NOMO-1 treated with dmso at 0.1 percent for 144 hours (cell line): ENCODE results near the gene SMG6.
"Not testable (repeated sequence)": the region's sequence is repeated elsewhere in the genome, so short reads cannot be mapped to it uniquely, and the experiment has no call there.

Source experiments
- DNase-seq: peaks from one replicate; lab custom pipeline; 2025; ENCODE audit not compliant: unreplicated experiment; lab: John Stamatoyannopoulos, UW

Gene SMG6

DNA sequence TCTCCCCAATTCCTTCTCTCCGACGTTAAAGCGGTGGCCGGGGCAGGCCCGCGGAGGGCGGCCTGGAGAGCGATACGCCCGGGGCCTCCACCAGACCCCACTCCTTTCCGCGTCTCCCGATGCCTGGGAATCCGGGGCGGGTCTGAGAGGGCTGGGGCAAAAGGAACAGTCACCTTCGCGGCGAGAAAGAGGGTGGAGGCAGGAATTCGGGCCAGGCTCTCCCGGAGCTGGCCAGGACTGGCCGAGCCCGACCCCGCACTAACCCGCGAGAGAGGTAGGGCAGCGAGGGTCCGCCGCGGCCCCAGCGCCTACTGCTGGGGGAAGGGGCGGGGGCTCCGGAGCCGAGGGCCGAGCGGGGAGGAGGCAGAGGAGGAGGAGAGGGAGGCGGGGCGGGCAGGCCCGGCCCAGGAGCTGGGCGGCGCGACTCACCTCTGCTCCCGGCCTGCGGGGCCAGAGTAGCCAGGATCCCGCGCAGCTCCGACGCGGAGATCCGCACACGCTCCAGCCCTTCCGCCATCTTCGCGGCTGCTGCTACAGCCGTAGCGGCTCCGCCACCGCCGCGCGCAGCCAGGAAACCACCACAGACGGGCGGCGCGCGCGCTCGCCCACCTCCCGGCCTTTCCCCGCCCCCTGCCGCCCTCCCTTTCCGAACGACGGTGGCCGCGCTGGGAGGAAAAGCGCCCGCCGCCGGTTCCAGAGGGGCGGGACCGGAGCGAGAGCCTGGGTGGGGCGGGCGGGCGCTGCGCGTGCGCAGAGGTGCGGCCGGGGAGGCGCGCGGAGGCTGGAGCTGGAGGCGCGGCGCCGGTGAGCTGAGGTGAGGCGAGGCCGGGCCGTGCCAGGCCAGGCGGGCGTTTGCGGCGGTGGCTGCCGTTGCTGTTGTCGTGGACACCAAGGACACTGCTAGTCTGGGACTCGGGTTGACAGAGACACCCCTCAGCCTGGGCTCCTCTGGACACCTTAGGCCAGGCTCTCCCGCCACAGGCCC is at the start of gene SMG6, which contains the start of gene SRR:
TSS of gene SMG6 (minus strand) at position 582 of the 985 bp plus-strand sequence. CDS start at position 517, 65 bp downstream.
TSS of gene SRR (plus strand) at position 747 of the 985 bp plus-strand sequence. CDS start 11,611 bp downstream, outside the sequence.
- DNase-seq: peak; percentile 89

DNA sequence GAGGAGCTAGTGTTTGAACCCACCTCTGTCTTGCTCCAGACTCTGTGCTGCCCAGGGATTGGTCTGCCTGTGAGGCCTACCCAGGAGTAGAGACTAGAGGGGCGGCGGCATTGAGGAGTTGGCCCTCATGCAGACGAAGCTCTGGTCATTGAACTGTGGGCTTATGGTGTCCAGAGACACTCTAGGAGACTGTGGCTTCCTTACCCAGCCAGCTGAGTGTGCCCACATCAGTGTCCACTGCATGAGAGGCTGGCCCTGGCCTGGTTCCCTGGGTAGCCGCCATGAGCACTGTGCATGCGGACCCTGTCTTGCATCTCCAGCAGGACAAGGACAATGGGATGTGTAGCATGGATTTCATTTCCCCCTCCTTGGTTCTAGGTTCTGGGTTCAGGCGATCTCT is 47.7 kb upstream of the SMG6 start:
- no peak for DNase-seq

DNA sequence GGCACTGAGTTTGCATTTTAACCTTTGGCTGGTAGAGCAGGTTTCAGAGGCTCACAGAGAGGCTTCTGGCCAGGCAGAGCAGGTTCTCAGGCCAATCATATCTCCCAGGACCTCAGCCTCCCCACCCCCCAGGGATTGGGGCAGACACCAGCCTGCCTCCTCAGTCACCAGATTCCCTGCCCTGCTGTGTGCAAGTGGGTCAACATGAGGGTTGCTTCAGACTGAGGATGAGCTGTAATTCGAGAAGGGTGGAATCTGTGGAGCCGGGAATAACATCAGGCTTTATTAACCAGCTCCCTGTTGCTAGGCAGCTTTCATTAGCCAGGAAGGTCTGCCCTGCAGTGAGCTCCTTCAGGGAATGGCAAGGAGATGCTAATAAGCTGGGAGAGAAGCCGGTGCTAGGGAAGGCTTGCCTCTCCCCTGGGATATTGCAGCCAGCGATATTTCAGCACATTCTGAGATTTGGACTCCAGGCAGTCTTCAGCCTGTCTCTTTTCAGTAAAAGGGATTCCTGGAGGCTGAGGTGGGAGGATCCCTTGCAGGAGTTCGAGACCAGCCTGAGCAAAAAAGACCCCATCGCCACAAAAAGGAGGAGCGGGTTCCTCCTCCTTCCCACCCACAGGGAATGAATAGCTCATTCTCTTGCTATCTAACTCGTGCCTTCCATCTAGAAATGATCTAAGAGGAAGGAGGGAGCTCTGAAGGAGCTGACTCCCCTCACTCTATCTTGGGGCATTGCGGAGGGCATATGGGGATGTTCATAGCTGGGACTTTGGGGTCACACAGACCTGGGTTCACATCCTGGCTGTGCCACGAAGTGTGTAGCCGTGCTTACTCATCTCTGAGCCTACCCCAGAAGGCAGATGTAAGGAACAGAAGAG is 44.5 kb upstream of the SMG6 start:
- DNase-seq: no peak

DNA sequence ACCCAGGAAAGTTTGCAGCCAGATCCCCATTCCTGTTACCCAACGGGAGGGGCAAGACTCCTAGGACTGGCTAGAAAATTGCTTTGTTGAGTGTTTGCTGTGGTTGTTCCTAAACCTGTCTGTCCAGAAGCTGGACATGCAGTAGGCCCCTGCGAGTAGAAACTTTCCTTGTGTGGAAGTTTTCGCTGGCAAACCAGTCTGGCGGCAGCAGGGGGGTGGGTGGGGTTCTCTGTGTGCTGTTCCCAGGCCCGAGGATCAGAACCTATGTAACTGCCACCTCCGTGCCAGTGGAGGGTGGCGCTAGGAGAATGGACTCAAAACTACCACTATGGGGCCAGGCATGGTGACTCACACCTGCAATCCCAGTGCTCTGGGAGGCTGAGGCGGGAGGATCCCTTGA is 42.9 kb upstream of the SMG6 start:
- DNase-seq: no peak

DNA sequence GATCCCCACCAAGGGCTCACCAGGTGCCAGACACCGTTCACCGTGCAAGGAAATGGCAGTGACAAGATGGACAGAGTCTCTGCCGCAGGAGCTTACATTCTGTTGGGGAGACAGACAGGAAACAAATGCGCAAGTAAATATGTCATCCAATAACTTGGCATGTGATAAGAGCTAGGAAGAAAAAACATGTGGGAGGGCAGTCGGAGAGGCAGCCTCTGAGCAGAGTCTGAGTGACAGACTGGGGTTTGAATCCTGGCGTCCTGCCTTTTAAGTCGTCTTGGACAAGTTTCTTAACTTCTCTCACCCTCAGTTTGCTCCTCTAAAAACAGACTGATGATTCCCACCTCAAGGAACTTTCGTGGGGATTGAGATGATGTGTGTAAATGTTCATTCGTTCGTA is 40.9 kb upstream of the SMG6 start:
- DNase-seq: no peak

DNA sequence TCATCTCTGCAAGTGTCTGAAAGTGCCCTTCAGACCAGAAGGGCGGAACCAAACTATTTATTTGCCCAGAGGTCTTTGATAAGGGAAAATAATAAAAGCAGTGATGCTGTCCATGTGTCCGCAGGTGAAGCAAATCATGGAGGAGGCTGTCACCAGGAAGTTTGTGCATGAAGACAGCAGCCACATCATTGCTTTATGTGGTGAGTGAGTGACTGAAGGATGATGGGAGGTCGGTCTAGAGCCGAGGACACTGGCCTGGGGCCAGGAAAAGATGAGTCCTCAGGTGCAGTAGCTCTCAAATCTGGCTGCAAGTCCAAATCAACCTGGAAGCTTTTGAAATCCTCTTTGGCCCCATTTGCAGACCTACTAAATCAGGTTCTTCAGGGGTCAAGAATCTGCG is 39.8 kb upstream of the SMG6 start:
- no peak for DNase-seq

DNA sequence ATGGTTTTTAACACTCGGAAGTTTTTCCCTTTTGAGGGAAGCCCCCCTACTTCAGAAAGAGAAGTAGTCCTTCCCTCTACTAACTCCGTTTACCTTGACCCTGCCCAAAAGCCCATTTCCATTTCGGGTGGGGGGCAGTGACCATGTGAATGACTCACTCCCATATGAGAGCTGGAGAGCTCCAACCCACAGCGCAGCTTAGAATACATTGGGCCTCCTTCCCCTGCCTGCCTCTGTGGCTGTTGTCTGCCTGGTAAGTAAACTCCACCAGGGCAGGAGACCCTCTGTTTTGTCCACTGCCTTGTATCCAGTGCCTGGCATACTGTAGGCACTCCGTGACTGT is 34.7 kb upstream of the SMG6 start:
- DNase-seq: no peak

DNA sequence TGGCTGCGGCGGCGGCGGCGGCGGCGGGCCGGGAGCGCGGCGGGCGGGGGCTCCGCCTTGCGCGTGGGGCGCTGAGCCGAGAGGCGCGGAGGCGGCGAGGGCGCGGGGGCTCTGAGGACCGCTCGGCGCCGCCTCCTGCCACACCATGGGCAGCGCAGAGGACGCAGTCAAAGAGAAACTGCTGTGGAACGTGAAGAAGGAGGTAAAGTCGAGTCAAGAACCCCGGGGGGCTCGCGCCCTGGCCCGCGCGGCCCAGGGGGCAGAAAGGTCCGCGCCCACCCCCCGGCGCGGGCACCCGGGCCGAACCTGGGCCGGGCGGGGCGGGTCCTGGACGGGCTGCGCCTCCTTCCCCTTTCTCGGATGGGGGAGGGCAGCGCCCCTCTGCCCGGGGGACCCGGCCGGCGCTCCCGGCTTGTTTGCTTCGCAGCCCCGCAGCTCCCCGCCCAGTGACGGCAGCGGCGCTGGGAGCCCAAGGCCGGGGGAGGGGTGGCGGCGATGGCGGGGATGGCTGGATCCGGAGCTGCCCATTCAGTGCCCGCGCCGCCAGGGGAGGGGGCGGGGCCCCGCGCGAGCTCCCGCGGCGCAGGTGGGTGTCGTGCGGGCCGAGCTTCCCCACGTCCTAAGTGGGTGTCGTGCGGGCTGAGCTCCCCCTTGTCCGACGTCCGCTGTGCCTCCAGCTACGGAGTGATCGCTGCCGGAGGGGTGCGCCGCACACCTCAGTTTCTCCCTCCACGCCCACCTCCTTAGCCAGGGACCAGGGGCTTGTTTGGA is 34.1 kb upstream of the SMG6 start:
- DNase-seq: peak; percentile 23

DNA sequence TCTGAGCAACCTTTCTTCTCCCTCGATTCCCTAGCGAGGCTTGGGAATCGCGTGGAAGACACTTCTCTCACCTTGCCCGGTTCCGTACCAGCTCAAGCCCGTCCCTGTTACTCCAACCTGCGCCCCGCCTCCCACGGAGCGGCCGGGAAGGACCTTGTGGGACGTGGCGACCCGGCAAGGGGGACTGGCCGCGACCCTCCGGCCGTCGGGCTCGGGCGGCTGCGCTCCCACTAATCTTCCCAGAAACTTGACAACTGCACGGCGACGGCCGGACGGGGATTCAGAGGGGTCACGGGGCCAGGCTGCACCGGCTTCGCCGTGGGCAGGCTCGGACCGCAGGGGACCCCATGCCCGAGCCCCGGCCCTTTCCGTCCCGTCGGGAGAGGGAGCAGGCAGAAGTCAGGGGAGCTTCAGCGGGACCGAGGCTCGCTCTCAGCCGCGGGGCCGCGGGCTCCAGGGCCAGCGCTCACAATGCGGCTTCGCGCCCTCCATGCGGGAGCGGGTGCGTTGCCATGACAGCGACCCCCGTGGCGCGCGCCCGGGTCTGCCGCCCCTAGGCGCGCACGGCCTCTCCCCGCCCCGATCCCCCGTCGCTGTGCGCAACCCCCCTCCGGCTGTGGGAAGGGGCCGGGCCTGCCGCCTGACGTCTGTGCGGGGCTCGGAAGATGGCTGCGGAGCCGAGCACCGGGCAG is 33.4 kb upstream of the SMG6 start, which contains the start of gene SGSM2:
TSS of gene SGSM2 (plus strand) at position 650 of the 692 bp plus-strand sequence. CDS start 188 bp downstream, outside the sequence.
- peak; percentile 31 for DNase-seq

DNA sequence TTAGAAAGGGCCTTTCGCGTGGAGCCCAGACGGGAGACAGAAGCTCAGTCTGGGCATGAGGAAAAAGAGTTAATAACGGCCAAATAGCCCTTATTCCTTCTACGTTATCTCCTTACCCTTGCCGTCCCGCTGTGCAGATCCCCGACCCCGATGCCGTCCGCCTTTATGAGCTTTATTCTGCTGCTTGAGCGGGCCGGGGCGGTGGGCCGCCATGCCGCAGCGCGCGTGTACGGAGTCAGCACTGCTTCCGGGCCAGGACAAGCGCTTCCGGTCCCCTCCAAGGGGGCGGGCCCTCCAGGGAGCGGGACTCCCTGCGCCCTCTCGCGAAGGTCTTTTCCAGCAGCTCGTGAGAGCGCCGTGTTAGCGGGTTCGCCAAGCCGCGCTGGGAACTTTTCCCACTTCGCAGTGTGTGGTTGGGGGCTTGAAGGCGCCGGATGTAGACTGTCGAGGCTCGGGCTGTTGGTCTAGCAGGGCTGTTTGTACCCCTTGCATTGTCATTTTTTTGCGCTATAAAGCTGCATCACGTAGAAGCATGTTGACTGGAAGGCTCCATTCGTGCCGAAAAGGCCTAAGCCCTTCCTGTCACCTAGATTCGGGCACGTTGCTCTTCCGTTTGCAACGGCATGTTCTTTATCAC is 32.7 kb upstream of the SMG6 start, which contains the start of gene TSR1:
TSS of gene TSR1 (minus strand) at position 243 of the 637 bp plus-strand sequence. CDS start at position 213, 30 bp downstream.
- DNase-seq: peak; percentile 82

DNA sequence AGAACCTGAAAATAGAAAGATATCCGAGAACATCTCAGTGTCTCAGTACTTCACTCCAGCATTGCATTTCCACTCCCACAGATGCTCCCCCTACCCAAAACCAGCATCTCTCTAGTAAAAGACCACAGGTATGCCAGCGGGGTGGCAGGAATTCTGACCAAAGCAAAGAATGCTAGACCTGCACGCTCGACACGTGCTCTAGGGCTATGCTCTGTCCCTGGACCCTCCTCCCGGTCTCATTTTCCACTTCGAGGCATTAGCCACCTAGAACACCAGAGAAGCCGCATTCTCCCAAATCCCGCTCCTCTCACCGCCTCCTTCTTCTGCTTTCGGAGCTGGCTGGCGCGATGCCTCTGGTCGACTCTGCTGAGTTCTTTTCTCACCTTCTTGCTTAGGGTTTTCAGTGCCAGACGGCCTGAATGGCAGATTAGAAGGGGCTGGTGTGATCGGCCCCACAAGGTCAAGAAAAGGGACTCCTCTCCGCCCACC is 32.2 kb upstream of the SMG6 start:
- DNase-seq: no peak

DNA sequence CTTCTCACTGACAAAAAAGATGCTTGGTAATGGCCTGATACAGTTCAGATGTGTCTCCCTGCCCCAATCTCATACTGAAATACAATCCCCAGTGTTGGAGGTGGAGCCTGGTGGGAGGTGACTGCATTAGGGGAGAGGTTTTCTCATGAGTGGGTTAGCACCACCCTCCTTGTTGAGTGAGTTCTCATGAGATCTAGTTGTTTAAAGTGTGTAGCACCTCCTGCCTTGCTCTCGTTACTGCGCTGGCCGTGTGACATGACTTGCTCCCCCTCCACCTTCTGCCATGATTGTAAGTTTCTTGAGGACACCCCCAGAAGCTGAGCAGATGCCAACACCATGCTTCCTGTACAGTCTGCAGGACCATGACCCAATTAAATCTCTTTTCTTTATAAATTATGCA is 27.7 kb upstream of the SMG6 start:
- no peak for DNase-seq

DNA sequence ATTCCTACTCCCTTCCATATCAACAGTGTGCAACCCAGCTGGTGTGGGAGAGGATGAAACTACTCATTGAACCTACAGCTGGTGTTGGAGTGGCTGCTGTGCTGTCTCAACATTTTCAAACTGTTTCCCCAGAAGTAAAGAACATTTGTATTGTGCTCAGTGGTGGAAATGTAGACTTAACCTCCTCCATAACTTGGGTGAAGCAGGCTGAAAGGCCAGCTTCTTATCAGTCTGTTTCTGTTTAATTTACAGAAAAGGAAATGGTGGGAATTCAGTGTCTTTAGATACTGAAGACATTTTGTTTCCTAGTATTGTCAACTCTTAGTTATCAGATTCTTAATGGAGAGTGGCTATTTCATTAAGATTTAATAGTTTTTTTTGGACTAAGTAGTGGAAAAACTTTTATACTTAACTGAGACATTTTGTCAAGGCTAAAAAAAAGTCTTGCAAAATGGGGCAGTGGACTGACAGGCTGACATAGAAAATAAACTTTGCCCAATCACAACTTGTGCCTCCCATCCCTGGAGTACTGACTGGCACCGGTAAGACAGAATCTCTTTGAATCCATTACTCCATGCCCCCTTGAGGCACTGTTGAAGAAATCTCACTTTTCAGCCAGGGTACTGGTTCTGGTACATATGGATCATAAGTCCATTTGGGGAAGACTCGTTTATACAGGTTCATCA is 20.2 kb upstream of the SMG6 start:
- DNase-seq: no peak

DNA sequence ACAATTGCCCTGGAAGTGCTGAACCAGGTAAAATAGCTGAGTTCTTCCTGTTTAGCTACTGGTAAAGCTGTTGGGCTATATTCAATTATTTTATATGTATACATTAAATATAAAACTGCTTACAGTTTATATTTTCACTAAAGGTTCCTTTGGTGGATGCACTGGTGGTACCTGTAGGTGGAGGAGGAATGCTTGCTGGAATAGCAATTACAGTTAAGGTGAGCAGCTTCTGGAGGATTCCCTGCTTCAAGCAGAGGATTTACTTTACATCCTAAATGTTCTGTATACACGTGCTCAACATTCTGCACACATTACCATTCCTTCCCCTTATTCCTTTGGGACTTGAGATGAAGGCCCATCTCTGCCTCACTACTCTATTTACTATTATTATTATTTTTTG is 17.8 kb upstream of the SMG6 start:
- no peak for DNase-seq

DNA sequence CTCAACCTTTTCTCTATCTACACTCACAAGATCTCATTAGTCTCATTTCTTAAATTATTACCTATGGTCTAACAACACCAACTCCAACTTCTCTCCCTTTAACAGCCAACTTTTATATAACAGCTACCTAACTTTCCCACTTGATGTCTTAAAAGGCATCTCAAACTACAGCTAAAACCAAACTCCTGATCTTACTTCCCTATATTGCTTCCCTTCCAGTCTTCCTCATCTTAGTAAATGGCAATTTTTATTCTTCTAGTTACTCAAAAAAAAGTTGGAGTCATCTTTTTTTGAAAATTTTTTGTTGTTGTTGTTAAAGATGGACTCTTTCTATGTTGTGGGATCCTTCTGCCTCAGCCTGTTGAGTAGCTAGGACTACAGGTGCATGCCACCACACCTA is 15.5 kb upstream of the SMG6 start:
- DNase-seq: no peak

DNA sequence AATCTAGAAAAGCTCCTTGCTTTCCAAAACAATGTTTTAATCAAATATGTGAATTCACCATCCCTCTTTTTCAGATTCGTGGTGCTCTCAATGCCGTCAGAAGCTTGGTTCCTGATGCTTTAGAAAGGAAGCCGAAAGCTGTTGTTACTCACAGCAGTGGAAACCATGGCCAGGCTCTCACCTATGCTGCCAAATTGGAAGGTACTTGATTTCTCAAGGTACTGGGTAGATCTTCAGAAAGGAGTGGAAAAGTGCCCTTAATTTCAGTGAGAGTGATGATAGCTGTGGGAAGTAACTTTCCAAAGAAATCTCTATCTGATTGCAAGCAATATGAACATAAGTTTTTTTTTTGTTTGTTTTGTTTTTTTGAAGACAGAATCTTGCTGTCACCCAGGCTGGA is 14.2 kb upstream of the SMG6 start:
- DNase-seq: no peak

DNA sequence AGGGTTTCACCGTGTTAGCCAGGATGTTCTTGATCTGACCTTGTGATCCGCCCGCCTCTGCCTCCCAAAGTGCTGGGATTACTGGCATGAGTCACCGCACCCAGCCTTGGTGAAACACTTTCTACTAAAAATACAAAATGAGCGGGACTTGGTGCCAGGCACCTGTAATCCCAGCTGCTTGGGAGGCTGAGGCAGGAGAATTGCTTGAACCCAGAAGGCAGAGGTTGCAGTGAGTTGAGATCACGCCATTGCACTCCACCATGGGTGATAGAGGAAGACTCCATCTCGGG is 13.3 kb upstream of the SMG6 start:
- not testable (repeated sequence) for DNase-seq

DNA sequence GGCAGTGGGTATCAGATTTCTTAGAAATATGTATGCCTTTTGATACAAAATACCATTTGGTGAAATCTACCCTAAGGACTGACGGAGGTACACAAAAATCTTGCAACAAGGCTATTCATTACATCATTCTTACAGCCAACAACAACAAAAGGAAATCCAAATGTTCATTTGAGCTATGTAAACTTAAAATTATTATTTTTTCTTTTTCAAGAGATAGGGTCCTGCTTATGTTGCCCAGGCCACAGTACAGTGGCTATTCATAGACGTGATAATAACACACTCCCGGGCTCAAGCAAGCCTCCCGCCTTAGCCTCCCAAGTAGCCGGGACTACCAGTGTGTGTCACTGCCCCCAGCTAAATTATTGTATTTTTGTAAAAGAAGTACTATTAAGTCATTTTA is 9.2 kb upstream of the SMG6 start:
- DNase-seq: no peak
